ENCODE measurements around the gene SYT17.

- TF ChIP-seq CTCF (conservative IDR thresholded peaks at IDR 0.05) = no peak
- TF ChIP-seq EZH2 (IDR thresholded peaks at IDR 0.05; ENCODE audit: low read depth) = no peak
These were observed 110.4 kb downstream of the SYT17 start for GRCh38 chr16:19278403-19278802.

All from PC-9 (cell line).